HepG2 (cell line): ENCODE data around the gene RPS2. TPM values are rescaled to one million over a fixed set of nuclear protein-coding genes. Genes with fewer than 3 reads are reported as not detected.

ENCODE experiments used
- ARID3A ChIP-seq: IDR thresholded peaks from 2 replicates; pipeline ENCODE4 v1.6.1; 2012; ENCODE audit warnings: low read depth, low read length, improper control_type of control experiment
- CENPT ChIP-seq: sonication (generic); formaldehyde crosslinking; IDR thresholded peaks from 2 replicates; pipeline ENCODE4 v1.8.0; 2022; ENCODE audit warnings: low read depth, mild to moderate bottlenecking, moderate library complexity, missing genetic modification reagents
- PHF8 ChIP-seq: sonication (generic); formaldehyde crosslinking; IDR thresholded peaks from 2 replicates; pipeline ENCODE4 v1.5.0; 2020; ENCODE audit warnings: missing genetic modification reagents
- RERE ChIP-seq: IDR thresholded peaks from 2 replicates; pipeline ENCODE4 v1.6.1; 2016; ENCODE audit warnings: low read depth, missing genetic modification reagents, missing compliant biosample characterization
- SIX1 ChIP-seq: sonication (generic); formaldehyde crosslinking; IDR thresholded peaks from 2 replicates; pipeline ENCODE4 v1.4.0; 2020; ENCODE audit warnings: missing genetic modification reagents, borderline replicate concordance
- SP2 ChIP-seq: sonication (generic); formaldehyde crosslinking; IDR thresholded peaks from 2 replicates; pipeline ENCODE4 v1.5.1; 2020; ENCODE audit warnings: mild to moderate bottlenecking, missing genetic modification reagents
- STAT6 ChIP-seq: sonication (generic); formaldehyde crosslinking; IDR thresholded peaks from 2 replicates; pipeline ENCODE4 v1.4.0; 2020; ENCODE audit warnings: missing genetic modification reagents, mild to moderate bottlenecking, borderline replicate concordance
- ZNF280B ChIP-seq: sonication (generic); formaldehyde crosslinking; IDR thresholded peaks from 2 replicates; pipeline ENCODE4 v1.5.0; 2020; ENCODE audit warnings: missing genetic modification reagents, mild to moderate bottlenecking, borderline replicate concordance
- ZNF605 ChIP-seq: sonication (generic); formaldehyde crosslinking; IDR thresholded peaks from 2 replicates; pipeline ENCODE4 v1.8.0; 2022; ENCODE audit warnings: mild to moderate bottlenecking, missing genetic modification reagents
- ZNF878 ChIP-seq: sonication (generic); formaldehyde crosslinking; IDR thresholded peaks from 2 replicates; pipeline ENCODE4 v1.8.1; 2023; ENCODE audit warnings: mild to moderate bottlenecking, missing genetic modification reagents, moderate library complexity
- polyA plus RNA-seq, 8 experiments: library from polyadenylated mRNA; depleted of rRNA in 3 of 8; stranded (reverse) in 7 of 8; unstranded in 1 of 8; fragments of >200 nt; fragmentation: Illumina TruSeq in 4 of 8; extraction: Trizol in 4 of 8; gene quantifications; 2 replicates each; pipeline versions ENCODE4 v1.2.1 to v1.2.3, GENCODE V29; 2011 to 2016; ENCODE audit warnings: low read depth in 4 of 8, missing spikeins in 1 of 8, mixed read lengths in 1 of 8; ENCODE audit not compliant: insufficient read depth in 1 of 8
- total RNA-seq, 5 experiments: library from RNA; depleted of rRNA; stranded (reverse); fragments of >200 nt; fragmentation: Illumina TruSeq; extraction: Trizol; gene quantifications; 2 replicates each; pipeline ENCODE4 v1.2.3, GENCODE V29; 2016; ENCODE audit warnings: low read depth in 1 of 5
- TF ChIP-seq, protein P1 (sequence below): IDR thresholded peaks from 2 replicates; pipeline ENCODE4 v1.6.1; 2018; ENCODE audit warnings: missing genetic modification reagents, mild to moderate bottlenecking, missing compliant biosample characterization
- TF ChIP-seq, protein P2 (sequence below): sonication (generic); formaldehyde crosslinking; IDR thresholded peaks from 2 replicates; pipeline ENCODE4 v1.4.0; 2020; ENCODE audit warnings: missing genetic modification reagents, mild to moderate bottlenecking, borderline replicate concordance

Gene RPS2
- total and polyA plus RNA-seq, 2 of the 13 experiments (the other 11 are each of a cell fraction or from before 2014, with no cell fraction given), result 1,908 to 4,514 TPM

DNA sequence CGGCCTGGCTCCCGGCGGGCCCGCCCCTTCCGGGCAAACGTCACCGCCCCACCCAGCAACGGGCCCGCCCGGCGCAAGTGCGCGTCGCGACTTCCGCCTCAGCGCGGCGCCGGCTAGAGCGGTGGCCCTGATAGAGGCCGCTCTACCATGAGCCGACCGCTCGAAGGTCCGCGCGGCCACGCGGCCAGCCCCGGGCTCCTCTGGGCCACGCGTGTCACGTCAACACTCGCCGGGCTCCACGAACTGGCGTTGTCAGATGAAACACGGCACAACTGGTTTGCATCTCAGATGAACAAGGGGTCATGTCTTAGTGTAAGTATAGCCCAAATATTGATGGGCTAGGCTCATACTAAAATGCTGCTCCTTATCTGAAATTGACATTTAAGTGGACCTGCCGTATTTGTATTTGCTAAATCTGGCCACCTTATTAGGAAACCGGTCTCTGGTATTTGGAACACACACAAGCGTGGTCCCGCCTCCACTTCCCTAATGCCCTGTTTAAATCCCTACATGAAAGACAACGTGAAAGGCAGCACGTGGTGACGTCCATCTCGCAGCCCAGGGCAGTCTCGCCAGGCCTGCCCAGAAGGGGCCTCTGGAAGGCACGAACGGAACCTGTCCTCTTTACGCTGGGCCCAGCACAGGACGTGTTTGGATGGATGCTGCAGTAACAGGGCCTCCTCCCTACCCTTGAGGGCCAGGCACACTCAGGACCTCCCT lies 45.3 kb upstream of the RPS2 start, which contains the start of gene ZNF598 (continued):
- TF ChIP-seq, protein P1, sequence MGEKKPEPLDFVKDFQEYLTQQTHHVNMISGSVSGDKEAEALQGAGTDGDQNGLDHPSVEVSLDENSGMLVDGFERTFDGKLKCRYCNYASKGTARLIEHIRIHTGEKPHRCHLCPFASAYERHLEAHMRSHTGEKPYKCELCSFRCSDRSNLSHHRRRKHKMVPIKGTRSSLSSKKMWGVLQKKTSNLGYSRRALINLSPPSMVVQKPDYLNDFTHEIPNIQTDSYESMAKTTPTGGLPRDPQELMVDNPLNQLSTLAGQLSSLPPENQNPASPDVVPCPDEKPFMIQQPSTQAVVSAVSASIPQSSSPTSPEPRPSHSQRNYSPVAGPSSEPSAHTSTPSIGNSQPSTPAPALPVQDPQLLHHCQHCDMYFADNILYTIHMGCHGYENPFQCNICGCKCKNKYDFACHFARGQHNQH, result peak; percentile 96
- TF ChIP-seq ZNF878, result no peak
- peak; percentile 76 for TF ChIP-seq ZNF605
- peak; percentile 22; the same call in 1 of the 2 replicates for TF ChIP-seq SIX1 (CRISPR knock-in tag)
- TF ChIP-seq CENPT (CRISPR knock-in tag), result no peak
- peak; percentile 35; the same call in 1 of the 2 replicates for TF ChIP-seq ZNF280B
- TF ChIP-seq PHF8 (CRISPR knock-in tag), result peak; percentile 86
- no peak for TF ChIP-seq STAT6 (CRISPR knock-in tag)
- TF ChIP-seq, protein P2, sequence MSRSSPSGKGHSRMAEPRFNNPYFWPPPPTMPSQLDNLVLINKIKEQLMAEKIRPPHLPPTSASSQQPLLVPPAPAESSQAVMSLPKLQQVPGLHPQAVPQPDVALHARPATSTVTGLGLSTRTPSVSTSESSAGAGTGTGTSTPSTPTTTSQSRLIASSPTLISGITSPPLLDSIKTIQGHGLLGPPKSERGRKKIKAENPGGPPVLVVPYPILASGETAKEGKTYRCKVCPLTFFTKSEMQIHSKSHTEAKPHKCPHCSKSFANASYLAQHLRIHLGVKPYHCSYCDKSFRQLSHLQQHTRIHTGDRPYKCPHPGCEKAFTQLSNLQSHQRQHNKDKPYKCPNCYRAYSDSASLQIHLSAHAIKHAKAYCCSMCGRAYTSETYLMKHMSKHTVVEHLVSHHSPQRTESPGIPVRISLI (CRISPR knock-in tag), result no peak
- no peak for TF ChIP-seq RERE (CRISPR knock-in tag)
- peak; percentile 80 for TF ChIP-seq SP2 (CRISPR knock-in tag)
- TF ChIP-seq ARID3A, result no peak
